Germinal center (tissue), 1 donor: ENCODE results near the gene WWOX.

Source experiments
- DNase-seq: peaks from one replicate; pipeline ENCODE4 v3.0.0; 2012; ENCODE audit warnings: mixed read lengths, low spot score

WWOX gene

DNA sequence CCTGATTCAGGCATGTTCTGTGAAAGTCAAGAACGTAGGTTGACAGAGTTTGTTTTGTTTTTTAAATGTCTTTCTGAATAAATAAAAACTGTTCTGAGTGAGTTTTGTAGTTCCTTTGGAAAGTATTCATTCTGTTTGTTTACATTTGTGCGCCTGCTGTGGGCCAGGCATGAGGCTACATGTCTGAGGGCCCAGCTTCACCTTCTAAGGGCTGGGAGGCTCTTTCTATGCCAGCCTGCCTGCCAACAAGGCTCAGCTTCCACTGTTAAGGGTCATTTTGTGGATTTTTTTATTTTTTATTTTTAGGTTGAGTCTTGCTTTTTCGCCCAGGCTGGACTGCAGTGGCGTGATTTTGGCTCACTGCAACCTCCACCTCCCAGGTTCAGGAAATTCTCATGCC lies 6.1 kb downstream of the WWOX start:
- DNase-seq = no peak

DNA sequence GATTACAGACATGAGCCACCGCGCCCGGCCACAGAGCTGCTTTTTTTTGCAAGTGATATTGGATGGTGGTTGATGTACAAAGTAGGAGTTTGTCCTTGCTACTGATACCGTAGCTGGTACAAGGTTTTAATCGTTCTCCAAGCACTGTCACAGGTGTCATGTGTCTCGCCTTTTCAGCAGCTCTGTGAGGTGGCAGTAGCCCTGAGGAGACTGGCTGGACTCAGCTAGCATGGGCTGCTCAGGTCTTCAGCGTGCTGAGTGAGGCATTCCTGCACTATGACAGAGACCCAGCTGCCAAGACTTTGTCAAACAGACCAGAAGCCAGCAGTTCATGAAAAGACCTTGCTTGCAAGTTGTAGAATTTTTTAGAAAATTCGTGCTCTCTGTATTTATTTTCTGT lies 7.2 kb downstream of the WWOX start:
- no peak for DNase-seq

DNA sequence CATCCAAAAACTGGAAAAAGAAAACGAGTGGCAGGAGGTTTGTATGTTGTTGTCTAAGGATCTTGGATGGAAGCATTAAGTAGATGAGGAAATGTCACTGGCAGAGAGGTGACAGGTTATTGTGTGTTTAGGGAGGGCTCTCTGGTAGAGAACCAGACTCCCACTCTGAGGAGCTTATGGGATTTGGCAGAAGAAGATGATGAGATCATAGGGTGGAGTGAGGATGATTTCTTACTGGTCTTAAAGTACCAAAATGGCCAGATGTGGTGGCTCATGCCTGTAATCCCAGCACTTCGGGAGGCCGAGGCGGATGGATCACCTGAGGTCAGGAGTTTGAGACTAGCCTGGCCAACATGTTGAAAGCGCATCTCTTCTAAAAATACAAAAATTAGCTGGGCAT lies 9.0 kb downstream of the WWOX start:
- DNase-seq = no peak

DNA sequence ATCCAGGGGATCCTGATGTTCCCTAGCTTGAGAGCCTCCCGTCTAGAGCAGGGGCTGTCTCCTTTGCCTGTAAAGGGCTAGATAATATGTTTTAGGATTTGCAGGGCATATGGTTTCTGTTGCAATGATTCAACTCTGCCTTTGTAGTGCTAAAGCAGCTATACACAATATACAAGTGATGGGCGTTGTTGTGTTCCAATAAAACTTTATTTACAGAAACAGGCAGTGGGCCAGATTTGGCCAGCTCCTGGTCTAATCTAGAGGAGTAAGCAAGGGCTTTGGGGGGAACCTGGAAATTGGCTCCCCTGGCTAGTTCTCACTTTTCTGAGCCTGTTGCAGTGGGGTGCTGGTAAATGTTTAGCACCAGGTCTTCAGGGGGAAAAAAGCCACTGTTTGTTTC lies 13.8 kb downstream of the WWOX start:
- DNase-seq = no peak

DNA sequence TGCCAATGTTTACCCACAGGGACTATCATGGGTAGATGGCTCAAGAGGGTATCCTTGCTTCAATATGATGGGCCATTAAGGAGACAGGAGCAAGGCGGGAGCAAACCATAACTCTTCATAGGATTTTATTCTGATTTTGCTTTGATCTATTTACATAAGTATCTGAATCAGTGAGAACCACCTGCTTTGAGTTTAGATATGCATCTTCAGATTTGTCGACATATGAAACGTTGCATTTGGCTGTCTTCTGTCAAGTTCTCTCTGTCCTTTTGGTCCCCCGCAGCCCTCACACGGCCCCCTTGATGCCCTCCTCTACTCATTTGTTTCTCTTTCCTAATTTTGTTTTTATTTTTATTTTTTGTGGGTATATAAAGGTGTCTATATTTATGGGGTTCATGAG lies 16.2 kb downstream of the WWOX start:
- no peak for DNase-seq

DNA sequence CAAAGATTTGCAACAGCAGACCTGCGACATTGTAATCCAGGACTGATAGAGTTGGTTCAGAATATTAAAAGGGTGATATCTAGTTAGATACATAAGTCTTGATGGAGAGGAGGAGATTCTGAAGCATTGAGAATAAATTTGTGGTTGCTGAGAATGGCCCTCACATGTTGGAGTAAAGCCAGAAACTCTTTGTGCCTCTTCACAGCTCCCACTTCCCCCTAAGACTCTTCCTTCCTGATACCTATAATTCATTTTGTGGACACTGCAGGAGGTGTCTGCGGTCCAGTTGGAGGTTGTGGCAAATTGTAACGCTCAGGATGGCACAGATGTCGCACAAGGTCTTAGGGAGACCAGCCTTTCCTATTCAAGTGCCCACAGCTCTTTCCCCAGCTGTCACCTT lies 17.5 kb downstream of the WWOX start:
- no peak for DNase-seq

DNA sequence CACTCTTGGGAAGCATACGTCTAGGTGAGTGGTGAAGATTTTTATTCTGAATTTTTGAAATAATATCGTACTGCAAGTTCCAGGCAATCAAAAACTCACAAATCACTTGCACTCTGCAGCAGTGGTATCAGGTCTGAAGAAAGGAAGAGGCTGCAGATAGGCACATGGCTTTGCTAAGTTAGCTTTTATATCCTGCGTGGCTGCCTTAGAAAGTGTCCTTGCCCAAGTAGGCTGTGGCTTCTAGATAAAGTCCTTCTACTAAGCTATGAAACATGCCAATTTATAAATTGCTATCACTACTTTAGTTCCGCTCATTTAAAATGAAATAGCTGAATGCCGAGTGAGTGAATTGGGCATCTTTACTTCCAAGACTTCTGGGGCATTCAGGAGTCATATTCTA lies 17.9 kb downstream of the WWOX start:
- DNase-seq = no peak

DNA sequence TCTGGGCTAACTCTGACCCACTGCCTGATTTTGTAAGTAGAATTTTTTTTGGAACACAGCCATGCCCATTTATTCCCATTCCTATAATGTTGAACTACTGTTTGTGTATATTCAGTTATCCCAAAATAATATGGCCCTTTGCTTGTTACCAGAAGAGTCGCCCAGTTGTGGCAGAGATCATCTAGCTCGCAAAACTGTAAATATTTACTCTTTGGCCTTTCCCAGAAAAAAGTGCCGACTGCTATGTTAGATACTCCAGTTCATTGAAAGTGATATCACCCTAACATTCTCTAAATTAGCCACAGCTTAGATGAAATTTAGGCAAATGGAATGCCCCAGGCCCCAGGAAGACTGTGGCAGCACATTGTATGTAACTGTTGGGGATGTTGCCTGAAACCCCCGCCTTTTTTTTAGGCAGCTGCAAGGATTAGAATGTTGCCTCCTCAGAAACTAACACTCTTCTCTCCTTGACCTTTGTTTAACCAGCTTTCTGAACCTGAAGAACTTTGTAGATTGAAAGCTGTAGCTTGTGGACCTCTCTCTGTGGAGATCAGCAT lies 19.1 kb downstream of the WWOX start:
- no peak for DNase-seq

DNA sequence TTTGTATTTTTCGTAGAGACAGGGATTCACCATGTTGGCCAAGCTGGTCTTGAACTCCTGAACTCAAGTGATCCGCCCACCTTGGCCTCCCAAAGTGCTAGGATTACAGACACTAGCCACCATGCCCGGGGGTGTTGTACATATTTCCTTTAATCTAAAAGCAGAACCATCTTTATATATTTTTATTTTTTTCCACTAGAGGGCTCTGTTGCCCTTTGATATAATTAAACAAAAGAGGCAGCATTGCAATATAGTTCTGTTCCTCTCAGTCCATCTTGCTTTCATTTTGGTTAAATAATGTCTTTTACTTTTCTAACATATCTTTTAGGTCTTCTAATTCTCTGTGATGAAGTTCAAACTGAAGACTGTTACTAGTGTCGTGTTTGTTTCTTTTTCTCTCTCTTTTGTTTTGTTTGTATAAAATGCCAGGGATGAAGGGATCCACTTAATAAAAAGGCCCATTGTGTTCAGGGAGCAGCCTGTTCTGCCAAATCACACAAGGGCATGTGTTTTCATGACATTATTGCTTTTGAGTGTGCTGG lies 23.4 kb downstream of the WWOX start:
- peak; percentile 45 for DNase-seq

DNA sequence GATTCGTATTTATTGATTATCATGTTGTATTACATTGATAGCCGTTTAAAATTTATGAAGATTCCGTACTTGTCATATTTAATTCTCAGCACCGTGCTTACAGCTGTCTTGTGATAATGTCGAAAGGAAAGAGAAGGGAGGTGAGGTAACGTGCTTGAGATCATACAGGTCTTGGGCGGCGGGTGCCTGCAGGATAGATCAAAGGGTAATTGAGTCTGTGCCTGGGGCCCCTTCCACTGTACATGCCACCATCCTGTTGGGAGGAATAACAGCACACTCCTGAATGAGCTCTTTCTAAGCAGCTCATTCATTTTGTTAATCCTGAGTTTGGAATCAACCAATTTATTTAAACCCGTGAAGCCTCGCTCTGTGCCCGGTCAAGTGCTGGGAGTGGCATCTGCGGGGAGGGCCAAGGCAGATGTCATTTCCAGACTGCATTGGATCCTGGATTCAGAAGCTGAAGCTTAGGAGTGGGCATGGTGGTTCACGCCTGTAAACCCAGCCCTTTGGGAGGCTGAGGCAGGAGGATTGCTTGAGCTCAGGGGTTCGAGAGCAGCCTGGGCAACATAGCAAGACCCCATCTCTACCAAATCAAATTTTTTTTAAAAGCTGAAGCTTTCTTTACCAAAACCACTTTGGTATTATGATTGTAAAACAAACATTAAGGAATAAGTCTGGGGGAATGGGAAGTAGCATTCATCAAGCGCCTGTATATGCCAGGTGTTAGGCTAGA lies 25.8 kb downstream of the WWOX start:
- DNase-seq = no peak

DNA sequence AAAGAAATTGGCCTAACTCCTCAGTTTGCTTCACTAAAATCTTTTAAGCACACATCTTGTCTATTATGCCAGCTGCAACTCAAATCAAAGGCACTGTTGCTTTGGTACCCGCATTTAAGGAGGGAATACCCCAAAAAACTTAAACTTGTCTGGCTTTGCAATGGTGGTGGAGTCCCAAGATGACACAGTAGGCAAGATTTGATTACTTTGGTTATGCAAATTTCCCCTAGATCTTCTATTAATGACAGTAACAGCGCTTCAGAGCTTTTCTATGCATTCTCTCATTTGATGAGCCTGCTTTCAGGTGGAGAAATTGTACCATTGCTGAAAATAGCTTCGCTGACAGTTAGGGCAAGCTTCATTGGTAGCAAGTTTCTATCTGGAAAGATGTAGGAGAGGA lies 27.2 kb downstream of the WWOX start:
- no peak for DNase-seq

DNA sequence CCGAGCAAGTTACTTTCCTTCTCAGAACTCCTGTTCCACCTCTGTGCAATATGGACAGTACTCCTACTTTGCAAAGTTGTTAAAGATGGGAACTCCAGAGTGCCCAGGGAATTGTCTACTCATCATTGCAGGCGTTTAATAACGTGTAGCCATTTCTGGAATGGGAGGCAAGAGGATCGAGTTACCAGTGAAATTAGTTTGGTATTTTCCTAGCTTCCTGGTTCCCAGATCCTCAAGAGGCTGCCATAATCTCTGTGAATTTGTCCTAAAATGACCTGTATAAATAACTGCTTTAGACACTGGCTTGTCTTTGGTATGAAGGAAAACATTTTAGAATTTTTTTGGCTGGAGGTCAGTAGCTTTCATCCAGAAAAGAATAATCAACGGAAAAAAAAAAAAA lies 27.7 kb downstream of the WWOX start:
- no peak for DNase-seq

DNA sequence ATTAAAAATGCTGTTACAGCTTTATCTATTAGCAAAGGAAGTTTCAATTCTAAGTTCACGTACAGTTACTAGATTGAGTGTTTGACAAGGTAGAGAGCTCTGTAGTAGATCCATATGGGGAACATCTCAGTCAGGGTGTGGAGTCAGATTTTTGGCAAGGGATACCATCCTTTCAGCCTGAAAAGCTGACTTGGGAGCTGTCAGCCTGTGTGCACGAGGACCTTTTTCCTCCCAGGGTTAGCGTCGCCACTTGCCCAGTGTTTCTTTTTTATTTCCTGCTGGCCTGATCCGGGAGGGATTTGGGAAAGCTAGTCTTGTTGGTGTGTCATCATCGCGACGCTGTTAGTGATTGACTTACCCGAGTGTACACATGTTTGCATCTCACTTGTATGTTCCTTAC lies 29.5 kb downstream of the WWOX start:
- DNase-seq = no peak

DNA sequence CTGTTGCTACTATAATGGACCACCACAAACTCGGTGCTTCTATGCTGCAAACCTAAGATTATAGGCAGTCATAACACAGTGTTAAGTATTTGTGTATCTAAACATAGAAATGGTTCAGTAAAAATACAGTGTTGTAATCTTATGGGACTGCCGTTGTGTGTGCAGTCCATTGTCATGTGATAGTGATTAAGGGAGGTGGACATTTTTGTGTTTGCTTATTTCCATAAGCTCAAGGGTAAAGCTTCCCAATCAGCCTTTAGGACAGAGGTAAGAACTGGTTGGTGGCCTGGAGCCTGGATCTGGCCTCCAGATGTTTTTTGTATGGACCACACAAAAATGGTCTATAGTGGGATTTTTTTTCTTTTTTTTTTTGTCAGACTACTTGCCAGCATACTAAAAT lies 29.9 kb downstream of the WWOX start:
- DNase-seq = no peak

DNA sequence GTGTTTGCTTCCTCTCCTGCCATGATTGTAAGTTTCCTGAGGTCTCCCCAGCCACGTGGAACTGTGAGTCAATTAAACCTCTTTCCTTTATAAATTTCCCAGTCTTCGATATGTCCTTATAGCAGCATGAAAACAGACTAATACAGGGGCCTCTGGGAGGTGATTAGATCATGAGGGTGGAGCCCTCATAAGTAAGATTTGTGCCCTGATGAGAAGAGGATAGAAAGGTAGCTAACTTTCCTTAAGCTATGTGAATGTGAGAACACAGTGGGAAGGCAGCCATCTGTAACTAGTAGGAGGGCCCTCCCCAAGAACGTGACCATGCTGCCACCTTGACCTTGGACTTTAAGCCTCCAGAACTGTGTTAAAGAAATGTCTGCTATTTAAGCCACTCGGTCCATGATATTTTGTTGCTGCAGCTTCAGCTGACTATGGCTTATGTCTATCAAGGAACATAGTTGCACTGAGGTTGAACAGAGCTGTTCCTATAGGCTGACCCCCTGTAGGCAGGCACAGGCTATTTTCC lies 30.7 kb downstream of the WWOX start:
- DNase-seq = no peak

DNA sequence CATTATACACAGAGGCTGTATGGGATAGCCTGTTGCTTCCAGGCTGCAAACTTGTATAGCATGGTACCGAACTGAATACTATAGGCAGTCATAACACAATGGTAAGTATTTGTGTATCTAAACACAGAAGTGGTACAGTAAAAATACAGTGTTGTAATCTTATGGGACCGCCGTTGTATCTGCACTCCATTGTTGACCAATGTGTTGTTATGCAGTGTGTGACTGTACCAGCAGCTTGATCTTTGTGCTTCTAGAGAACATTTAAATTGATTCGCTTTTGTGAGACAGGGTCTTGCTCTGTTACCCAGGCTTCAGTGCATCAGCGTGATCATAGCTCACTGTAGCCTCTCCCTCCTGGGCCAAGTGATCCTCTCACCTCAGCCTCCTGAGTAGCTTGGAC lies 31.5 kb downstream of the WWOX start:
- DNase-seq = no peak

DNA sequence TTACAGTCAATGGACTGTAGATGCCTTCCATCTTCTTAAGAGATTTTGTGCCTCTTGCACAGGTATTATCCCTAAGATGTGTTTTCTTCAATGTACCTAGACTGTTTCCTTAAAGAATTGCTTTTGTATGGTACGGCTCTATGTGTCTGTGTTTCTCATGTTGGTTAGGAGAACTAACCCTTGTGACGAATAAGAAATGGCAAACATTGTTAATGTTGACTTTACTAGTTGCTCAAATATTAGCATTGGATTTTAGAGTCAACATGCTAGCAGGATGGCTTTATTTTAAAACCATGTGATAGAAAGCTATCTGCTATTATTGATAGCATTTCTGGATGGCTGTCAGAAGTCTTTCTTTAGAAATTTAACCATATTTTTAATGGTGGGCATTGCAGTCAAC lies 34.5 kb downstream of the WWOX start:
- no peak for DNase-seq

DNA sequence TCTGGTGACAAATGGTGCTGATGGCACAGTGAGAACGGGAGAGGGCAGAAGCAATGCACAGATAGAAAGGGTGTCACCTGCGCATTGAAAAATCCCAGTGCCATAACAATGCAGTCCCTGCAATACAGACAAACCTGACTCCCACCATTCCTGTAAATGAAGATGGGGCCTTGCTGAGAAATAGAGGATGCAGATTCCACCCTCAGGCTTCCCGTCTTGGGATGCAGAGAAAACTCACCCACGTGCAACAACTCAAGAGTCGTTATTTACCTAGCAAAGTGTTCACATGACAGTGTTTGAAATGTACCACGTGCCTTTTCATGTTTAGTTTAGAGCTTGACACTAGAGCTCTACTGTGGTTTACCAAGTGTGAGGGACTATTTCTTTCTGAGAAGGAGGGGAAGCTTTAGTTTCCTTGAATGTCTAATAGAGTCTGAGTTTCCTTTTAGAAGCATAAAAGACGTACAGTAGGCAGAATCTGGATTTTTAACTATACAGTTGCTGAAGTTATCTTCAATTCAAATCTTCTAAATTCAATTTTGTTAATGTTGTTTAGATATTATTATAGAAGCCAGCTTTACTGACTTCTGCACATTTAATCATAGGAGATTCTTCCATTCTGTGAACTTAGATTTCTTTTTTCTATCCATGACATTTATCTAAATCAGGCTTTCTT lies 35.6 kb downstream of the WWOX start:
- DNase-seq = no peak

DNA sequence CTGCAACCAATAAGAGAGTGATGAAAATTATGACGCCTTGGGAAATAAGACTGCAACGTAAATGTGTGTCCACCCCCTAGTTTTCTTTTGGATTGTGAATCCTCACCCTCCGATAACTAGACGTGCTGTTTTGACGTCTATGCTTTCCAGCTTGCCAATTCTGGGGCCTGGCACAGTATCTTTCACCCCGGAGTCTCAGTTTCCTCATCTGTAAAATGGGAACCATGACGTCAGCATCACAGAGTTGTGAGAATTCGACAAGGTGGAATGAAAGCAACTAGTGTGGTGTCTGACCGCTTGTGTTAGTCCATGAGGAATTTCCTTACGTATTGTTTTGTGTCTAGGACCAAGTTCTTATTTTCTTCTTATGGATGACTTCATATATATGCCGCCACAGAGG lies 37.7 kb downstream of the WWOX start:
- DNase-seq = no peak

DNA sequence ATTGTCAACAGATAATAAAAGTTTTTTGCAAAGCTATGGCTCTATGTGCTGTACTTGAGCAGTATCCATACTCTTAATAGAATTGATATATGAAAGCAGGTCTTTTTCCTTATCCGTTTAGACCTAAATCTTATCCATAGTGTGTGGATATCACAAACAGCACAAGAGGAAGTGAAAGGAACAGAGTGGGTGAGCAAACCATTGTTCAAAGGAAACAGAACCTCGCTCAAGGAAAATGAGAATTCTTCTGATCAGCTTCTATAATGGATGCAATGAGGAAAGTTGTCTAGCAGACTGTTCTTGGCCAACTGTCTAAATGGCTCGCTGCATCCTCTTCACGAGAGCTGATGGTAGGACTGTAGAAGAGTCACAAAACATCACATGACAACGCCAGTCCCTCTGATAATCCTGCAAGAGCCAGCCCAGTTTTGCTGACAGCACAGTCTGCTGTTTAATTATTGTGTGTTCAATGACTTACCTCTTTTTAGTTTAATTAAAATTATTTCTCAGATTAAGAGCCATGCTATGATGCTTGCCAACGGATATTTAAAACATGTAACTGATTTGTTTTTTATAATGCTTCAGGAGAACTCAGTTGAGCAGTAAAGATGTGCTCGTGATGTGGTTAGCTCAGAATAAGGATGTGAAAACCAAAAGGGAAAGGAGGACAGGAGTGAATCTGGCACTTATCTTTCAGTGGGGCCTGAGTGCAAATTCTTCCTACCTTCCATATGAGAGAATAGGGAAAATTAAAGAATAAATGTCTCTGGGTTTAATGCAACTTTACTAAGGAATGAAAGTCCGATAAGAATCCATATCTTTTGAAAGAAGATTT lies 38.5 kb downstream of the WWOX start:
- DNase-seq = peak; percentile 18

DNA sequence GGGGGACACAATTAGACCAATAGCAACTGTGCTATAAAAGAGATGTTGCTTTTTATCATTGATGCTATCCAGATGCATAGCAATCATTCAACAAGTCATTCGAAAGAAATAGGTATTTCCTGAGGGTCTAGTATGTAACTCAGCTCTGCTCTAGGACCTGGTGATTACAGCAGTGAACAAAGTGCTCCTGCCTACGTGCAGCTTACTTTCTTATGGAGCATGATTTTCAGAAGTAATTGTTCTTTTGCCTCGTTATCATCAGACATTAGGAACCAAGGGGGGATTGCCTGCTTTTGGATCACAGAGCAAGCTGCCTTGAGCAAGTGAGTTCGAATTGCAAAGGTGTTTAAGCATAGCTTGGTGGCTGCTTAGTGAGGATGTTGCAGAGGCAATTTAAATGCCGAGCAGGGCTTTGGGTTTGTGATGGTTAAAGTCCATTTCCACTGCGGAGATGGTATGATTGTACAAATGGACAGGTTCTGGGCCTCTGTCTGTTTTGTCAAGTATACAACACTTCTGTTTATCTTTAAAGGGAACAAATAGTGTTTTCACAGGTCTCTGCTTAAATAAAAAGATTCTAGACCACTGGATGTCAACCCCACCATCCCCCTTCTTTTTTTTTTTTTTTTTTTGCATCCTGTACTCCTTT lies 41.5 kb downstream of the WWOX start:
- no peak for DNase-seq

DNA sequence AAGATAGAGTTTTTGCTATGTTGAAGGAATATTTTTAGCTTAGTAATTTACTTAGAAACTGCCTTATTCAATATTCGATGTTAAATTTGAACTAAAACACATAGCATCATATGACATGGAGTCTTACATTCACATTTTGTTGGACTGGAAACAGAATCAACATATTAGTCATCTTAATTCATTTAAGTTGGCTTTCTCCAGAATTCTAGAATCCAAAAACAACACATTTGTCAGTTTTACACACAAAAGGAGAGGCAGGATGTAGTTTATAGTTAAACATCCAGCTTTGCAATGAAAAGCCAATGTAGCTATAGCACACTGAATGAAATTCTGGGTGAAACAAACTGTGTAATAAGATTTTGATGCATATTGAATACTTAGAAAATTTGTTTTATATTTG lies 43.3 kb downstream of the WWOX start:
- no peak for DNase-seq
